K562 (cell line): ENCODE measurements around the gene ABCC6. TPM values are rescaled to one million over a fixed set of nuclear protein-coding genes. Genes with fewer than 3 reads are reported as not detected.

ENCODE experiments used
- ATF6 ChIP-seq: sonication (generic); formaldehyde crosslinking; IDR thresholded peaks from 2 replicates; pipeline ENCODE4 v1.4.0; 2020; ENCODE audit warnings: mild to moderate bottlenecking, missing genetic modification reagents
- CEBPG ChIP-seq, 3 experiments: fragments of 200-800 bp in 1 of 3; sonication (Bioruptor generic) in 1 of 3; sonication (generic) in 1 of 3; formaldehyde crosslinking in 1 of 3; IDR thresholded peaks in 2 of 3; conservative IDR thresholded peaks in 1 of 3; 2 replicates each; pipeline versions ENCODE4 v1.6.1 to v1.8.0; 2016 to 2022; ENCODE audit warnings: missing compliant biosample characterization in 2 of 3, missing genetic modification characterization in 2 of 3, mild to moderate bottlenecking in 1 of 3, missing genetic modification reagents in 1 of 3
- CGGBP1 ChIP-seq: fragments of 250-450 bp; sonication (Bioruptor Pico); IDR thresholded peaks from 2 replicates; pipeline ENCODE4 v1.9.0; 2021; ENCODE audit warnings: mild to moderate bottlenecking
- FOXA1 ChIP-seq: fragments of 450-650 bp; IDR thresholded peaks from 2 replicates; pipeline ENCODE4 v1.6.1; 2016; ENCODE audit warnings: mild to moderate bottlenecking, borderline replicate concordance
- FOXJ3 ChIP-seq: sonication (generic); formaldehyde crosslinking; IDR thresholded peaks from 2 replicates; pipeline ENCODE4 v1.4.0; 2020; ENCODE audit warnings: mild to moderate bottlenecking, missing genetic modification reagents
- HDAC1 ChIP-seq, 2 experiments: fragments of 450-650 bp; IDR thresholded peaks; 2 replicates each; pipeline ENCODE4 v1.6.1; 2016 to 2017; ENCODE audit warnings: inconsistent platforms in 1 of 2, mild to moderate bottlenecking in 1 of 2, moderate library complexity in 1 of 2
- HES1 ChIP-seq: fragments of 450-650 bp; IDR thresholded peaks from 2 replicates; pipeline ENCODE4 v1.6.1; 2016; ENCODE audit warnings: low read depth, mild to moderate bottlenecking, moderate library complexity
- NFE2L1 ChIP-seq: fragments of 450-650 bp; IDR thresholded peaks from 2 replicates; pipeline ENCODE4 v1.6.1; 2016; ENCODE audit warnings: missing genetic modification characterization, low read depth, mild to moderate bottlenecking, missing compliant biosample characterization, moderate library complexity, borderline replicate concordance
- POLR2A ChIP-seq: fragments of 450-650 bp; conservative IDR thresholded peaks from 2 replicates; pipeline ENCODE4 v1.6.1; 2016
- POLR2AphosphoS5 ChIP-seq: IDR thresholded peaks from 2 replicates; pipeline ENCODE4 v1.6.1; 2011; ENCODE audit warnings: mild to moderate bottlenecking, low read depth, low read length, moderate library complexity; ENCODE audit not compliant: control insufficient read depth, insufficient read depth
- RBM25 ChIP-seq: fragments of 200-400 bp; formaldehyde crosslinking; IDR thresholded peaks from 2 replicates; pipeline ENCODE4 v1.6.1; 2018; ENCODE audit warnings: low read length, low read depth, moderate library complexity; ENCODE audit not compliant: severe bottlenecking
- RFX7 ChIP-seq: fragments of 250-450 bp; sonication (Bioruptor Pico); IDR thresholded peaks from 2 replicates; pipeline ENCODE4 v1.5.1; 2021; ENCODE audit warnings: mild to moderate bottlenecking
- SLC30A9 ChIP-seq: fragments of 250-450 bp; sonication (Bioruptor Pico); IDR thresholded peaks from 2 replicates; pipeline ENCODE4 v1.8.0; 2022; ENCODE audit warnings: mild to moderate bottlenecking, moderate library complexity
- ZNF76 ChIP-seq: fragments of 250-450 bp; sonication (Bioruptor Pico); IDR thresholded peaks from 2 replicates; pipeline ENCODE4 v1.4.0; 2020; ENCODE audit warnings: mild to moderate bottlenecking, moderate library complexity, borderline replicate concordance
- polyA plus RNA-seq, 8 experiments: library from polyadenylated mRNA; depleted of rRNA in 4 of 8; stranded (reverse) in 5 of 8; unstranded in 3 of 8; fragments of >200 nt; fragmentation: Nextera tagmentation in 2 of 8; fragmentation: Illumina TruSeq in 1 of 8; extraction: Ambion mirVana in 2 of 8; extraction: Trizol in 1 of 8; gene quantifications; 2 replicates each; pipeline versions ENCODE4 v1.2.1 to v1.2.3, GENCODE V29; 2011 to 2014; ENCODE audit warnings: inconsistent platforms in 1 of 8, missing spikeins in 1 of 8
- total RNA-seq, 7 experiments: library from RNA; depleted of rRNA in 6 of 7; stranded (reverse); fragments of >200 nt in 6 of 7; fragmentation: Illumina TruSeq in 2 of 7; extraction: Trizol in 2 of 7; gene quantifications; 2 replicates each; pipeline versions ENCODE4 v1.2.1 to v1.2.3, GENCODE V29; 2011 to 2021; ENCODE audit warnings: low replicate concordance in 1 of 7
- TF ChIP-seq, protein P1 (sequence below), 2 experiments: fragments of 450-650 bp; IDR thresholded peaks; 2 replicates each; pipeline ENCODE4 v1.6.1; 2018; ENCODE audit warnings: mild to moderate bottlenecking in 2 of 2, low read depth in 1 of 2; ENCODE audit not compliant: partially characterized antibody in 2 of 2
- TF ChIP-seq, protein P2 (sequence below): sonication (generic); IDR thresholded peaks from 2 replicates; pipeline ENCODE4 v1.6.1; 2016
- TF ChIP-seq, protein P3 (sequence below): fragments of 450-650 bp; IDR thresholded peaks from 2 replicates; pipeline ENCODE4 v1.6.1; 2016; ENCODE audit warnings: mild to moderate bottlenecking

ABCC6 gene
- total and polyA plus RNA-seq, 9 of the 15 experiments (the other 6 are each of a cell fraction or from before 2014, with no cell fraction given) = 0.03 to 0.46 (median 0.07) TPM; not detected in 4

- TF ChIP-seq, protein P1, sequence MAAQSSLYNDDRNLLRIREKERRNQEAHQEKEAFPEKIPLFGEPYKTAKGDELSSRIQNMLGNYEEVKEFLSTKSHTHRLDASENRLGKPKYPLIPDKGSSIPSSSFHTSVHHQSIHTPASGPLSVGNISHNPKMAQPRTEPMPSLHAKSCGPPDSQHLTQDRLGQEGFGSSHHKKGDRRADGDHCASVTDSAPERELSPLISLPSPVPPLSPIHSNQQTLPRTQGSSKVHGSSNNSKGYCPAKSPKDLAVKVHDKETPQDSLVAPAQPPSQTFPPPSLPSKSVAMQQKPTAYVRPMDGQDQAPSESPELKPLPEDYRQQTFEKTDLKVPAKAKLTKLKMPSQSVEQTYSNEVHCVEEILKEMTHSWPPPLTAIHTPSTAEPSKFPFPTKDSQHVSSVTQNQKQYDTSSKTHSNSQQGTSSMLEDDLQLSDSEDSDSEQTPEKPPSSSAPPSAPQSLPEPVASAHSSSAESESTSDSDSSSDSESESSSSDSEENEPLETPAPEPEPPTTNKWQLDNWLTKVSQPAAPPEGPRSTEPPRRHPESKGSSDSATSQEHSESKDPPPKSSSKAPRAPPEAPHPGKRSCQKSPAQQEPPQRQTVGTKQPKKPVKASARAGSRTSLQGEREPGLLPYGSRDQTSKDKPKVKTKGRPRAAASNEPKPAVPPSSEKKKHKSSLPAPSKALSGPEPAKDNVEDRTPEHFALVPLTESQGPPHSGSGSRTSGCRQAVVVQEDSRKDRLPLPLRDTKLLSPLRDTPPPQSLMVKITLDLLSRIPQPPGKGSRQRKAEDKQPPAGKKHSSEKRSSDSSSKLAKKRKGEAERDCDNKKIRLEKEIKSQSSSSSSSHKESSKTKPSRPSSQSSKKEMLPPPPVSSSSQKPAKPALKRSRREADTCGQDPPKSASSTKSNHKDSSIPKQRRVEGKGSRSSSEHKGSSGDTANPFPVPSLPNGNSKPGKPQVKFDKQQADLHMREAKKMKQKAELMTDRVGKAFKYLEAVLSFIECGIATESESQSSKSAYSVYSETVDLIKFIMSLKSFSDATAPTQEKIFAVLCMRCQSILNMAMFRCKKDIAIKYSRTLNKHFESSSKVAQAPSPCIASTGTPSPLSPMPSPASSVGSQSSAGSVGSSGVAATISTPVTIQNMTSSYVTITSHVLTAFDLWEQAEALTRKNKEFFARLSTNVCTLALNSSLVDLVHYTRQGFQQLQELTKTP (IDR thresholded peaks at IDR 0.05; ENCODE audit: low read depth in 1 of 2, partially characterized antibody in 2 of 2) = no peak
- TF ChIP-seq FOXA1 = no peak
- no peak for TF ChIP-seq CGGBP1 (CRISPR knock-in tag)
- TF ChIP-seq POLR2AphosphoS5 = no peak
- TF ChIP-seq RBM25 = peak; percentile 87
- TF ChIP-seq, protein P2, sequence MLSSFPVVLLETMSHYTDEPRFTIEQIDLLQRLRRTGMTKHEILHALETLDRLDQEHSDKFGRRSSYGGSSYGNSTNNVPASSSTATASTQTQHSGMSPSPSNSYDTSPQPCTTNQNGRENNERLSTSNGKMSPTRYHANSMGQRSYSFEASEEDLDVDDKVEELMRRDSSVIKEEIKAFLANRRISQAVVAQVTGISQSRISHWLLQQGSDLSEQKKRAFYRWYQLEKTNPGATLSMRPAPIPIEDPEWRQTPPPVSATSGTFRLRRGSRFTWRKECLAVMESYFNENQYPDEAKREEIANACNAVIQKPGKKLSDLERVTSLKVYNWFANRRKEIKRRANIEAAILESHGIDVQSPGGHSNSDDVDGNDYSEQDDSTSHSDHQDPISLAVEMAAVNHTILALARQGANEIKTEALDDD = no peak
- no peak for TF ChIP-seq ZNF76 (CRISPR knock-in tag)
- TF ChIP-seq ATF6 (CRISPR knock-in tag) = no peak
- no peak for TF ChIP-seq CEBPG (CRISPR knock-in tag; IDR thresholded peaks at IDR 0.05)
- no peak for TF ChIP-seq CEBPG (tag; conservative IDR thresholded peaks at IDR 0.05 in 1 of 2, IDR thresholded peaks at IDR 0.05 in 1 of 2)
- no peak for TF ChIP-seq FOXJ3 (CRISPR knock-in tag)
- no peak for TF ChIP-seq POLR2A
- TF ChIP-seq, protein P3, sequence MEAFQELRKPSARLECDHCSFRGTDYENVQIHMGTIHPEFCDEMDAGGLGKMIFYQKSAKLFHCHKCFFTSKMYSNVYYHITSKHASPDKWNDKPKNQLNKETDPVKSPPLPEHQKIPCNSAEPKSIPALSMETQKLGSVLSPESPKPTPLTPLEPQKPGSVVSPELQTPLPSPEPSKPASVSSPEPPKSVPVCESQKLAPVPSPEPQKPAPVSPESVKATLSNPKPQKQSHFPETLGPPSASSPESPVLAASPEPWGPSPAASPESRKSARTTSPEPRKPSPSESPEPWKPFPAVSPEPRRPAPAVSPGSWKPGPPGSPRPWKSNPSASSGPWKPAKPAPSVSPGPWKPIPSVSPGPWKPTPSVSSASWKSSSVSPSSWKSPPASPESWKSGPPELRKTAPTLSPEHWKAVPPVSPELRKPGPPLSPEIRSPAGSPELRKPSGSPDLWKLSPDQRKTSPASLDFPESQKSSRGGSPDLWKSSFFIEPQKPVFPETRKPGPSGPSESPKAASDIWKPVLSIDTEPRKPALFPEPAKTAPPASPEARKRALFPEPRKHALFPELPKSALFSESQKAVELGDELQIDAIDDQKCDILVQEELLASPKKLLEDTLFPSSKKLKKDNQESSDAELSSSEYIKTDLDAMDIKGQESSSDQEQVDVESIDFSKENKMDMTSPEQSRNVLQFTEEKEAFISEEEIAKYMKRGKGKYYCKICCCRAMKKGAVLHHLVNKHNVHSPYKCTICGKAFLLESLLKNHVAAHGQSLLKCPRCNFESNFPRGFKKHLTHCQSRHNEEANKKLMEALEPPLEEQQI = no peak
- TF ChIP-seq HDAC1 (IDR thresholded peaks at IDR 0.05) = no peak
- TF ChIP-seq NFE2L1 (tag) = no peak
- no peak for TF ChIP-seq SLC30A9 (CRISPR knock-in tag)
- no peak for TF ChIP-seq HES1
- TF ChIP-seq RFX7 (CRISPR knock-in tag) = no peak
These were observed 102.0 kb downstream of the ABCC6 start (continued) for GRCh38 chr16:16121185-16121727.
